Right ventricle myocardium superior (tissue), 1 donor: ENCODE measurements around the gene CSNK1D. TPM values are rescaled to one million over a fixed set of nuclear protein-coding genes. Genes with fewer than 3 reads are reported as not detected.

ENCODE experiments used
- ATAC-seq: fragments of 200-7000 bp; cut with Tn5 transposase; one replicate; pipeline ENCODE4 v1.9.1; 2020; ENCODE audit warnings: mild to moderate bottlenecking; ENCODE audit not compliant: poor library complexity
- DNase-seq: peaks from one replicate; pipeline ENCODE4 v3.0.0-alpha.2; 2020
- intact Hi-C: fragments of 100-400 bp; cut with DNase I; formaldehyde crosslinking; loops from one replicate; pipeline ENCODE4 v1.11.2; 2022
- long read RNA-seq: library from polyadenylated mRNA; unstranded; transcript quantifications from one replicate; pipeline ENCODE4 v2.0.0, GENCODE V29; 2021
- total RNA-seq: library from RNA; stranded (reverse); fragmentation: NEBNext Ultra II Directional; extraction: Animal tissue kit (Norgen Biotek cat#: 25700); gene quantifications from one replicate; pipeline ENCODE4 v1.2.1, GENCODE V29; 2021
- donor health status: DM: no; HTN: yes; CAD: no; lungs with severe emphysema.

Gene CSNK1D
- total RNA-seq: 54.4 TPM
- long read RNA-seq, transcript CSNK1D-202 (9 exons, 3,712 nt): minor isoform, 14 of 65 reads
- long read RNA-seq, transcript CSNK1D-203 (10 exons, 2,047 nt): major isoform, 21 of 65 reads
- long read RNA-seq, partial matches to known transcripts: 7 of 65 reads
- long read RNA-seq, other reads (novel, unspliced or antisense): 19 of 65 reads

- peak; percentile 97 for ATAC-seq
- intact Hi-C loops: no loop called here
- DNase-seq: peak; percentile 96
These were observed at the start of gene CSNK1D for GRCh38 chr17:82273327-82274133. TSS of gene CSNK1D (minus strand) at chr17:82273700. CDS start at chr17:82273381, 319 bp downstream.

- DNase-seq: no peak
- no peak for ATAC-seq
- intact Hi-C loops: loop anchor here (5.0 kb wide), 2 partner anchors 85 to 115 kb away; no protein-coding TSS in a partner anchor
These were observed 49.3 kb upstream of the CSNK1D start for GRCh38 chr17:82322526-82323453.

DNA sequence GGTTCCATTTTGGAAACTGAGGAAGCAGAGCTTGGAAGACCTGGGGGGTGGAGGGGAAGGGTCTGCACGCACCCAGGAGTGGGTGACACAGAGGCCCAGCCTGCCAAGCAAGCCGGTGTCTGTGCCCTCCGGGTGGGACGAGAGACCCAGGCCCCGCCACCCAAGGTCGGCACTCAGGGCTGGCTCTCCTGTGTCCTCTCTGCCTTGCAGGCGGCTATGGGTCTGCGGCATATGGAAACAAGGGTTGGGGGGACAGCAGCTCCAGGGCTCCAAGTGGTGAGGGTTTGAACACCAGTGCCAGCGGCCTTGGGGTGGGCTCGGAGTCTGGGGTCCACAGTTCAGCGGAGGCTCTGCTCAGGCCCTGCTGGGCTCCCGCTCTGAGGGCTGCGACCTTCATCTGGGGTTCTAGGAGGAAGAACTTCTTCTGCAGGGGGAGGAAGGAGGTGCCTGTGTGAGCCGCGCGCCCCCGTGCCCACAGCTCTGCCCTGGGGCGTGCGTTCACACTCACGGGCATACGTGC is 48.5 kb upstream of the CSNK1D start:
- DNase-seq: no peak
- intact Hi-C loops: loop anchor here (5.0 kb wide), 2 partner anchors 85 to 115 kb away; no protein-coding TSS in a partner anchor

DNA sequence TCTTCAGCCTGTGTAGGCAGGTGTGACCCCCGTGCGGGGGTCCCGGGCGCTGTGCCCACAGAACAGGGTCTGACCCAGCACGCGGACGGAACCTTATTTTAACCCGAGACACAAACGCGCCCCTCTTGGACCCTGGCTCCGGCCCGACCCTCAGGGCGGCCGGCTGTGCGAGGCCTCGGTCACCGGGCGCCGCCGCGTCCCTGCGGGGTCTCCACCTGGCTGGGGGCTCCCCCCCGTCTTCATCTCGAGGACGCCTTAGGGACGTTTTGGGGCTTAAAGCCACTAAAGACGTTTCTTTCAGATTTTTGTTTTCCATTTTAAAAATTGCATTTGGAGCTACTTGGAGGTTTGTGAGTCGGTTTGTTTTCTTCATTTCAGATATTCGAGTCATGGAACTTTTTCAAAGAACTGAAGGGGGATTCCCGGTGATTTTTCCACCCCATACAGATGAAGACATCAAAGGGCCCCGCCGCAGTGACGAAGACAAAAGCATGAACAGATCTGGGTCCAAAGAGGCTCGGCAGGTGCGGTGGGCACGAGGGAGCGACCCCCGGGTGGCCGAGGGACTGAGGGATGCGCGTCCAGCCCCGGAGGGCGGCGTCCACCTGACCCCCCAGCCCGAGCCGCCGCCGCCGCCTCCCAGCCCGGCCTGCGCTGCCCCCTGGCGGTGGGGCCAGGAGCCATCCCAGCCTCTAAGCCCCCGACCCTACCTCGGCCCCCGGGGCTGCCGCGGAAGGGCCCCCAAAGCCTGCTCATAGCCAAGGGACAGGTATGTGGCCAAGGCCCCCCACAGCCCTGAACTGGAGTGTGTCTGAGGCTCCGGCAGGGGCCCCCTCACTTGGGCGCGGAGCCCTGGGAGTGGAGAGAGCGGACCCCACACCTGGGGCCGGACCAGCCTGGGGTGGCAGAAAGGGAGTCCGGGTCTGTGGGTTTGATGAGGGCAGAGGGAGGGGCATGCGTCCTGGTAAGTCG is 47.7 kb upstream of the CSNK1D start:
- ATAC-seq: peak; percentile 62
- no peak for DNase-seq
- intact Hi-C loops: loop anchor here (5.0 kb wide), 2 partner anchors 84 to 114 kb away; no protein-coding TSS in a partner anchor

More for the DNA sequence above, 48.5 kb upstream of the CSNK1D start:
- ATAC-seq: no peak

GRCh38 chr17:82320140-82320840 is 46.8 kb upstream of the CSNK1D start:
- no peak for ATAC-seq
- no peak for DNase-seq
- intact Hi-C loops: loop anchor here (5.0 kb wide), 2 partner anchors 83 to 113 kb away; no protein-coding TSS in a partner anchor

GRCh38 chr17:82319619-82320062 is 46.1 kb upstream of the CSNK1D start:
- DNase-seq (no peak), ATAC-seq (no peak)
- intact Hi-C loops: loop anchor here (5.0 kb wide), 2 partner anchors 82 to 112 kb away; no protein-coding TSS in a partner anchor

- intact Hi-C loops: no loop called here
- DNase-seq (no peak), ATAC-seq (no peak)
These were observed 45.5 kb upstream of the CSNK1D start for GRCh38 chr17:82318772-82319606.

GRCh38 chr17:82318169-82318498 is 44.6 kb upstream of the CSNK1D start:
- ATAC-seq: no peak
- DNase-seq: no peak
- intact Hi-C loops: no loop called here

- DNase-seq: no peak
- intact Hi-C loops: no loop called here
These were observed 44.1 kb upstream of the CSNK1D start, which contains the start of gene CD7 for GRCh38 chr17:82317394-82318168. TSS of gene CD7 (minus strand) at chr17:82317608. CDS start at chr17:82317495, 113 bp downstream.

DNA sequence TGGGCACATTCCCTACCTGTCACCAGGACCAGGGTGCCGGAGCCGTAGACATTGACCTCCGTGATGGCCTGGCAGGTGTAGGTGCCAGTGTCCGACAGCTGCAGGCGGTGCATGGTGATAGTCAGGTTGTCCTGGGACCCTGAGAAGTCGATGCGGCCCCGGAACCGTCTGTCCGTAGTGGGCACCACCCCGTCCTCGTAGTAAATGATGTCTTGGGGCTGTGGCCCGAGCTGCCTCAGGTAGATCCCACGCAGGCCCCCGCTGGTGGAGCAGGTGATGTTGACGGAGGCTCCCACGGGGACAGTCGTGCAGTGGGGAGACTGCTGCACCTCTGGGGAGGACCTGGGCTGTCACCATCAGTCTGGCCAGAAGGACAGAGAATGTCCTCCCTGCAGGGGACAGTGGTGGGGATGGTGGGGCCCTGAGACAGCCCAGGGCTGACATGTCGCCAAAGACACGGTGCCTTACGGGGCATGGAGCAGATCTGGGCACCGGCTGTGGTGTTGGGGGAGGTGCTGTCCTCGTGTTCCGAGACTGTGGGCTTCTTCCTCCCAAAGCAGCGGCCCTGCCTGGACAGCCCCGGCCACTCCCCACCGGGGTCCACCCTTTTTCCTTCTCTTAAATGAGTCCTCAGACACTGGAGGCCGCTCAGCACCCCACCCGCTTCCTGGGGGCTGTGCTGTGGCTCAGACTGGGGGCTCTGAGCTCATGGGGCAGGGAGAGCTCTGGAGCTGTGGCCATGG is 43.3 kb upstream of the CSNK1D start:
- intact Hi-C loops: no loop called here
- no peak for ATAC-seq

More at GRCh38 chr17:82317394-82318168, 44.1 kb upstream of the CSNK1D start, which contains the start of gene CD7:
- ATAC-seq: no peak

DNA sequence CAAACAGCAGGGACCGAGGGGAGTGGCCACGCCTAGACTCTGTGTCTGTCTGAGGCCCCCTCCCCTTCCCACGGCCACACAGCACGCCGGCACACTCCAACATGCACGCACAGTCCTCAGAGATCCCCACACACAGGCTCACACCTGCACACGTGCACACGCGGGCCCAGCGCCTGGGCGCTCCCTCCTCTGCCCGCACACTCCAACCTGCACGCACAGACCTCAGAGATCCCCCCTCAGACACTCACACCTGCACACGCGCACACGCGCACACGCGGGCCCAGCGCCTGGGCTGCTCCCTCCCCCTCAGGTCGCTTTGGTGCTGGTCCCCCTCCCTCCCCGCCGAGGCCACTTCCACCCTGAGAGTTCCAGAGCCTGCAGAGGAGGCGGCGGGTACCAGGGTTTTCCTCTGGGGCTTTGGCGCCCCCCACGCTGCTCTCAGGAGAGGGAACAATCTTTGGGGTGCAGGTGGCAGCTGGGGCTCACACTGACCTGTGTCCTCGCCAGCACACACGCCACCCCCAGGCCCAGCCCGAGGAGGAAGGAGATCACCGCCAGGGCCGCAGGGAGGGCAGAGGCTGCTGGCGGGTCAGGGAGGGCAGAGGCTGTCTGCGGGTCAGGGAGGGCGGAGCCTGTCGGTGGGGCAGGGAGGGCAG is 42.3 kb upstream of the CSNK1D start:
- DNase-seq: no peak
- intact Hi-C loops: no loop called here
- peak; percentile 28 for ATAC-seq

More for the DNA sequence above, 43.3 kb upstream of the CSNK1D start:
- DNase-seq: peak; percentile 35

- intact Hi-C loops: no loop called here
- ATAC-seq (no peak), DNase-seq (no peak)
These were observed 41.5 kb upstream of the CSNK1D start for GRCh38 chr17:82314727-82315605.
